ENCODE results near the gene GTF2F1. TPM values are rescaled to one million over a fixed set of nuclear protein-coding genes. Genes with fewer than 3 reads are reported as not detected.
A peak's percentile ranks its signal among the peaks of the same experiment; 100 is the strongest.

The GTF2F1 gene
- total RNA-seq, 1 donor from 2014 or later = 62.0 TPM

DNA sequence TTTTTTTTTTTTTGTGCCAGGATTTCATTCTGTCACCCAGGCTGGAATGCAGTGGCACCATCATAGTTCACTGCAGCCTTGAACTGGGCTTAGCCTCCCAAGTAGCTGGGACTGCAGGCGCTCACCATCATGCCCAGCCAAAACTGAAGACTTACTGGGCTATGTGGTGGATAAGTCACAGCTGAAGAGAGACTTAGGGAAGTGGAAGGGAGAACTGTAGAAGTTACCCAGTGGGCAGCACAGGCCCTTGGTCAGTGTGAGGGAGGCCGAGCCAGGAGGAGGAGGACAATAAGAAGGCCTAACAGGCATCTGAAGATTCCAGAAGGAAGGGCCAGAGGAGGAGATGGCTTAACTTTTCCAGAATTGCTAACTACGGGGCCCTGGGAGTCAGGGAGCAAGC lies 13.2 kb downstream of the GTF2F1 start:
- no peak for DNase-seq (ENCODE audit: extremely low spot score, unreplicated experiment)
- TF ChIP-seq, protein P1, sequence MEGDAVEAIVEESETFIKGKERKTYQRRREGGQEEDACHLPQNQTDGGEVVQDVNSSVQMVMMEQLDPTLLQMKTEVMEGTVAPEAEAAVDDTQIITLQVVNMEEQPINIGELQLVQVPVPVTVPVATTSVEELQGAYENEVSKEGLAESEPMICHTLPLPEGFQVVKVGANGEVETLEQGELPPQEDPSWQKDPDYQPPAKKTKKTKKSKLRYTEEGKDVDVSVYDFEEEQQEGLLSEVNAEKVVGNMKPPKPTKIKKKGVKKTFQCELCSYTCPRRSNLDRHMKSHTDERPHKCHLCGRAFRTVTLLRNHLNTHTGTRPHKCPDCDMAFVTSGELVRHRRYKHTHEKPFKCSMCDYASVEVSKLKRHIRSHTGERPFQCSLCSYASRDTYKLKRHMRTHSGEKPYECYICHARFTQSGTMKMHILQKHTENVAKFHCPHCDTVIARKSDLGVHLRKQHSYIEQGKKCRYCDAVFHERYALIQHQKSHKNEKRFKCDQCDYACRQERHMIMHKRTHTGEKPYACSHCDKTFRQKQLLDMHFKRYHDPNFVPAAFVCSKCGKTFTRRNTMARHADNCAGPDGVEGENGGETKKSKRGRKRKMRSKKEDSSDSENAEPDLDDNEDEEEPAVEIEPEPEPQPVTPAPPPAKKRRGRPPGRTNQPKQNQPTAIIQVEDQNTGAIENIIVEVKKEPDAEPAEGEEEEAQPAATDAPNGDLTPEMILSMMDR (IDR thresholded peaks at IDR 0.05) = no peak
- no peaks in the 10 kb centered on the region for H3K9me3 Mint-ChIP-seq (ENCODE audit: unreplicated experiment)
- H3K27me3 Mint-ChIP-seq (ENCODE audit: unreplicated experiment) = no peaks in the 10 kb centered on the region
- H3K4me3 Mint-ChIP-seq (ENCODE audit: unreplicated experiment) = no peak overlapping the region
- no peak overlapping the region for H3K27ac Mint-ChIP-seq (ENCODE audit: unreplicated experiment)
- H3K4me1 Mint-ChIP-seq (ENCODE audit: unreplicated experiment) = peaks cover 7% of the 10 kb centered on the region
- H3K36me3 Mint-ChIP-seq (ENCODE audit: unreplicated experiment) = peaks cover 29% of the 10 kb centered on the region

DNA sequence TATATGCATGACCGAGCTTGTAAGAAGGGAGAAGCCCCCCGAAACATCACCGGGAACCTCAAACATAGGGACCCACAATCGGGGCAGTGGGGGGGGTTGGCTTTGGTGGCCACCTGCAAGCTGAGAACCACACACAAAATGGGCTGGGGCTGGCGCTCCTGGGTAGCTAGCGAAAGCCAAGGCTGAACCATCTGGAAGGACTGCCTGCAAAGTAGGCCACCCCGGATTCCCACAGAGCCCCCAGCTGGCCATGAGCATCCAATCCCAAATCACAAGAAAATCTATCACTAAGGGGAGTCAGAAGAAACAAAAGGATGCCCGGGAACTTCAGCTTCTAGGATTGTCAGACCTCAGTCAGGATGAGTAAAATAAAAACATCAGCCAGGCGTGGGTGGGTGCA lies 14.5 kb downstream of the GTF2F1 start:
- H3K9me3 Mint-ChIP-seq (ENCODE audit: unreplicated experiment) = no peaks in the 10 kb centered on the region
- TF ChIP-seq, protein P1 (IDR thresholded peaks at IDR 0.05) = no peak
- H3K27me3 Mint-ChIP-seq (ENCODE audit: unreplicated experiment) = no peaks in the 10 kb centered on the region
- no peak for DNase-seq (ENCODE audit: extremely low spot score, unreplicated experiment)
- H3K36me3 Mint-ChIP-seq (ENCODE audit: unreplicated experiment) = peaks cover 29% of the 10 kb centered on the region
- H3K4me3 Mint-ChIP-seq (ENCODE audit: unreplicated experiment) = no peak overlapping the region
- peaks cover 14% of the 10 kb centered on the region for H3K4me1 Mint-ChIP-seq (ENCODE audit: unreplicated experiment)
- H3K27ac Mint-ChIP-seq (ENCODE audit: unreplicated experiment) = peak overlapping the region; percentile 39

DNA sequence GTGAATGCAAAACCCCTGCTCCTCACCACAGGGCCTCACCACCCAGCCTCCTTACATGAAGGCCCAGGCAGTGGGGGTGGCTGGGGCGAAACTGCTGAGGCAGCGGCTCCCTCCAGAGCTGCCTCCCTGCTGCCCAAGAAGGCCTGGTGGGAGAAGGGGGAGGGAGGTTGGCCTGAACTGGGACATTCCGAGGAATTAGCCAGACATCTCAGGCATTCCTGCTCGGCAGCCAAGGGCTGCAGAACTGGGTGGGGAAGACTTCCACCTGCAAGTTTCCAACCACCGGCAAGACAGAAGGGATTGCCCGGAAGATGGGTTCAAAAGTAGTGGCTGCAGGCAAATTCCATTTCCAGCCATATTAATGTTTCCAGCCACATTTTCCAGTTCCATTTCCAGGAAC lies 14.9 kb downstream of the GTF2F1 start:
- Mint-ChIP-seq H3K27me3 (ENCODE audit: unreplicated experiment) (no peaks in the 10 kb centered on the region), H3K9me3 (ENCODE audit: unreplicated experiment) (no peaks in the 10 kb centered on the region), H3K27ac (ENCODE audit: unreplicated experiment) (peak overlapping the region; percentile 39), H3K4me3 (ENCODE audit: unreplicated experiment) (no peak overlapping the region), H3K4me1 (ENCODE audit: unreplicated experiment) (peaks cover 16% of the 10 kb centered on the region), H3K36me3 (ENCODE audit: unreplicated experiment) (peaks cover 25% of the 10 kb centered on the region)
- TF ChIP-seq, protein P1 (IDR thresholded peaks at IDR 0.05) = no peak
- DNase-seq (ENCODE audit: extremely low spot score, unreplicated experiment) = no peak

DNA sequence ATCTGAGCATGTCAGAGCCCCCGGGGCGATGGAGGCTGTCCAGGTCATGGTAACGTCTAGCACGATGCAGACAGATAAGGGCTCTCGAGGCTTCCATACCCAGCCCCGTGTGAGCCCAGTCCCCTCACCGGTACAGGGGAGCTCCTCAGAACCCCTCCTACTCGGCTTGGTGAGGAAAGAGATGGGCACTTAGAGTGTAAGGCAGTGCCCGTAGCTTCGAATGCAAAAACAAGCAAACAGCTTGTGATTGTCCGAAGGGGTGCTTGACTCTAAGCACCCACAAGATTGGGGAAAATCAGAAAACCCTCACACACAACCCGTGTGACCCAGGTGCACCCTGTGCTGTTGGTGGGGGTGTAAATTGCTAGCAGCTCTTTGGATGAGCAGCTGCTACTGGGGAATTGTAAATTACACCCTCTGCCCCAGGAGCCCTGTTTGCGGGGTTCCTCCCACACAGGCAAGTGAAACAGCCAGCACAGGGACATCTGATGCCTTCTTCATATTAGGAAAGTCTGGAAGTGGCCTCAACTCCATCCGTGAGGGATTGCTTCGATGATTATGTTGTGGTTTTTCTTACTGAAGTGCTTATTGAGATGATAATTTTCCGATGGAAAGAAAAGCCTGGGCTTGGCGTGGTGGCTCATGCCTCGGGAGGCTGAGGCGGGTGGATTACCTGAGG lies 16.3 kb downstream of the GTF2F1 start:
- Mint-ChIP-seq H3K9me3 (ENCODE audit: unreplicated experiment) (no peaks in the 10 kb centered on the region), H3K27me3 (ENCODE audit: unreplicated experiment) (no peaks in the 10 kb centered on the region), H3K27ac (ENCODE audit: unreplicated experiment) (no peak overlapping the region), H3K4me1 (ENCODE audit: unreplicated experiment) (peaks cover 19% of the 10 kb centered on the region), H3K4me3 (ENCODE audit: unreplicated experiment) (no peak overlapping the region), H3K36me3 (ENCODE audit: unreplicated experiment) (peaks cover 20% of the 10 kb centered on the region)
- DNase-seq (ENCODE audit: extremely low spot score, unreplicated experiment) = no peak
- TF ChIP-seq, protein P1 (IDR thresholded peaks at IDR 0.05) = no peak

DNA sequence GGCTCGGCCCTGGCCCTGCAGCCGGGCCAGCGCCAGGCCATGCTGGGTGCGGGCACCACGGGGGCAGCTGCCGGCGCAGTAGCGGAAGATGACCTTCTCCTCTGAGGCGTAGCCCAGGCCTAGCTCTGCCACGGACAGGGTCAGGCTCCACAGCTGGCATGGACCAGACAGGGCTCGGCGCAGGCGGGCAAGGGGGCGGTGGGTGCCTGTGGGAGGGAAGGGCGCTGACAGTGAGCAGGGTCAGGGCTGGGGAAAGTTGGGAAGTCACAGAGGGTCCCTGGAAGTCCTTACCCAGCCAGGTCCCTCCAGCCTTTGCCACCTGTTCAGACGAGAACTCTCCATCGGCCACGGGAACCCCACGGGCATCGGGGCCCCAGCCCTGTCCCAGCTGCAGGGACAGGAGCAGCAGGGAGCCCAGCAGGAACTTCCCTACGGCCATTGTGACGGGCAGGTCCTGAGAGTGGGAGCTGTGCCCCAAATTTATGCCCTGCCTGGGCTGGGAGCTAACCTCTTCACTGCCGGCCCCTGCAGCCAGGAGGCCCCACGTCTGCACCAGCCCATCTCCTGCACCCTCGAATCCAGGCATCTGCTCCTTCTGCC lies 17.5 kb downstream of the GTF2F1 start, which contains the start of gene PSPN:
Gene PSPN (minus strand): TSS at position 523 of the 600 bp plus-strand sequence. CDS start 84 bp downstream, at position 439.
- H3K27me3 Mint-ChIP-seq (ENCODE audit: unreplicated experiment) = no peaks in the 10 kb centered on the region
- H3K9me3 Mint-ChIP-seq (ENCODE audit: unreplicated experiment) = no peaks in the 10 kb centered on the region
- peaks cover 12% of the 10 kb centered on the region for H3K36me3 Mint-ChIP-seq (ENCODE audit: unreplicated experiment)
- no peak for DNase-seq (ENCODE audit: extremely low spot score, unreplicated experiment)
- TF ChIP-seq, protein P1 (IDR thresholded peaks at IDR 0.05) = no peak
- H3K27ac Mint-ChIP-seq (ENCODE audit: unreplicated experiment) = no peak within 1 kb of the TSS
- H3K4me1 Mint-ChIP-seq (ENCODE audit: unreplicated experiment) = peaks cover 19% of the 10 kb centered on the region
- no peak within 1 kb of the TSS for H3K4me3 Mint-ChIP-seq (ENCODE audit: unreplicated experiment)

Measured in osteocyte (in vitro differentiated cells).